Stimulated activated naive CD8-positive, alpha-beta T cell treated with anti-CD3 and anti-CD28 coated beads, Interleukin-15, Interleukin-2, amounts not matched to agents 100 ng/mL and 50 ng/mL, for 24 hours (primary cell): Measurements from ENCODE around the gene KCNJ15.

Experiments used
- H3K27ac Mint-ChIP-seq: one replicate; pipeline ENCODE4 v1.8.0; 2021; ENCODE audit warnings: mild to moderate bottlenecking, mixed read lengths
- H3K27me3 Mint-ChIP-seq: one replicate; pipeline ENCODE4 v1.8.0; 2021; ENCODE audit warnings: mixed read lengths
- H3K36me3 Mint-ChIP-seq: one replicate; pipeline ENCODE4 v1.8.0; 2021; ENCODE audit warnings: low read depth, mixed read lengths
- H3K4me1 Mint-ChIP-seq: one replicate; pipeline ENCODE4 v1.8.0; 2021; ENCODE audit warnings: low read depth, mixed read lengths
- H3K4me3 Mint-ChIP-seq: one replicate; pipeline ENCODE4 v1.8.0; 2021; ENCODE audit warnings: mild to moderate bottlenecking, mixed read lengths
- H3K9me3 Mint-ChIP-seq: one replicate; pipeline ENCODE4 v1.8.0; 2021; ENCODE audit warnings: mixed read lengths

KCNJ15 gene

GRCh38 chr21:38295997-38296764, 39.4 kb downstream of the KCNJ15 start:
- H3K27ac Mint-ChIP-seq, result no peak overlapping the region
- no peaks in the 10 kb centered on the region for H3K9me3 Mint-ChIP-seq
- no peaks in the 10 kb centered on the region for H3K36me3 Mint-ChIP-seq
- H3K4me3 Mint-ChIP-seq, result no peak overlapping the region
- peaks cover 12% of the 10 kb centered on the region for H3K4me1 Mint-ChIP-seq
- no peaks in the 10 kb centered on the region for H3K27me3 Mint-ChIP-seq

- Mint-ChIP-seq H3K4me1 (peaks cover 12% of the 10 kb centered on the region), H3K36me3 (no peaks in the 10 kb centered on the region), H3K27me3 (no peaks in the 10 kb centered on the region), H3K27ac (no peak overlapping the region), H3K4me3 (no peak overlapping the region), H3K9me3 (no peaks in the 10 kb centered on the region)
Observed at GRCh38 chr21:38297194-38297631, 40.4 kb downstream of the KCNJ15 start.

GRCh38 chr21:38297871-38298270, 41.1 kb downstream of the KCNJ15 start:
- Mint-ChIP-seq H3K4me3 (no peak overlapping the region), H3K27me3 (no peaks in the 10 kb centered on the region), H3K27ac (no peak overlapping the region), H3K4me1 (peaks cover 12% of the 10 kb centered on the region), H3K9me3 (no peaks in the 10 kb centered on the region), H3K36me3 (no peaks in the 10 kb centered on the region)

- Mint-ChIP-seq H3K4me3 (no peak overlapping the region), H3K36me3 (no peaks in the 10 kb centered on the region), H3K27me3 (no peaks in the 10 kb centered on the region), H3K27ac (no peak overlapping the region), H3K9me3 (no peaks in the 10 kb centered on the region), H3K4me1 (peaks cover 12% of the 10 kb centered on the region)
Observed at GRCh38 chr21:38298832-38299231, 42.0 kb downstream of the KCNJ15 start.

GRCh38 chr21:38299671-38300070, 42.9 kb downstream of the KCNJ15 start:
- Mint-ChIP-seq H3K4me1 (peaks cover 12% of the 10 kb centered on the region), H3K9me3 (no peaks in the 10 kb centered on the region), H3K4me3 (no peak overlapping the region), H3K27ac (no peak overlapping the region), H3K36me3 (no peaks in the 10 kb centered on the region), H3K27me3 (no peaks in the 10 kb centered on the region)

GRCh38 chr21:38300141-38300578, 43.4 kb downstream of the KCNJ15 start:
- no peaks in the 10 kb centered on the region for H3K9me3 Mint-ChIP-seq

GRCh38 chr21:38301321-38302214, 44.8 kb downstream of the KCNJ15 start:
- Mint-ChIP-seq H3K4me3 (no peak overlapping the region), H3K27me3 (no peaks in the 10 kb centered on the region), H3K27ac (no peak overlapping the region)

More at GRCh38 chr21:38300141-38300578, 43.4 kb downstream of the KCNJ15 start:
- H3K4me3 Mint-ChIP-seq, result no peak overlapping the region
- no peaks in the 10 kb centered on the region for H3K36me3 Mint-ChIP-seq
- H3K27ac Mint-ChIP-seq, result no peak overlapping the region
- peaks cover 12% of the 10 kb centered on the region for H3K4me1 Mint-ChIP-seq
- H3K27me3 Mint-ChIP-seq, result no peaks in the 10 kb centered on the region

GRCh38 chr21:38303300-38303699, 46.5 kb downstream of the KCNJ15 start:
- Mint-ChIP-seq H3K4me3 (no peak overlapping the region), H3K27ac (no peak overlapping the region), H3K36me3 (no peaks in the 10 kb centered on the region), H3K9me3 (no peaks in the 10 kb centered on the region), H3K27me3 (no peaks in the 10 kb centered on the region), H3K4me1 (peaks cover 10% of the 10 kb centered on the region)

More at GRCh38 chr21:38301321-38302214, 44.8 kb downstream of the KCNJ15 start:
- peaks cover 11% of the 10 kb centered on the region for H3K4me1 Mint-ChIP-seq
- H3K36me3 Mint-ChIP-seq, result no peaks in the 10 kb centered on the region
- no peaks in the 10 kb centered on the region for H3K9me3 Mint-ChIP-seq

- H3K4me3 Mint-ChIP-seq, result no peak overlapping the region
- H3K4me1 Mint-ChIP-seq, result peaks cover 3% of the 10 kb centered on the region
- H3K36me3 Mint-ChIP-seq, result no peaks in the 10 kb centered on the region
- H3K27me3 Mint-ChIP-seq, result no peaks in the 10 kb centered on the region
- H3K9me3 Mint-ChIP-seq, result no peaks in the 10 kb centered on the region
- H3K27ac Mint-ChIP-seq, result no peak overlapping the region
Observed at GRCh38 chr21:38306433-38307141, 49.8 kb downstream of the KCNJ15 start.

GRCh38 chr21:38307771-38308531, 51.2 kb downstream of the KCNJ15 start:
- Mint-ChIP-seq H3K27me3 (no peaks in the 10 kb centered on the region), H3K27ac (no peak overlapping the region), H3K4me1 (peaks cover 3% of the 10 kb centered on the region), H3K4me3 (no peak overlapping the region), H3K9me3 (no peaks in the 10 kb centered on the region), H3K36me3 (no peaks in the 10 kb centered on the region)

- peaks cover 3% of the 10 kb centered on the region for H3K4me1 Mint-ChIP-seq
- no peaks in the 10 kb centered on the region for H3K9me3 Mint-ChIP-seq
- no peak overlapping the region for H3K27ac Mint-ChIP-seq
- H3K4me3 Mint-ChIP-seq, result no peak overlapping the region
- peaks cover 5% of the 10 kb centered on the region for H3K27me3 Mint-ChIP-seq
- H3K36me3 Mint-ChIP-seq, result no peaks in the 10 kb centered on the region
Observed at GRCh38 chr21:38308532-38309119, 51.8 kb downstream of the KCNJ15 start.

GRCh38 chr21:38310646-38311485, 54.1 kb downstream of the KCNJ15 start:
- no peak overlapping the region for H3K27ac Mint-ChIP-seq
- no peaks in the 10 kb centered on the region for H3K36me3 Mint-ChIP-seq
- H3K4me1 Mint-ChIP-seq, result peaks cover 3% of the 10 kb centered on the region
- no peaks in the 10 kb centered on the region for H3K9me3 Mint-ChIP-seq
- no peak overlapping the region for H3K4me3 Mint-ChIP-seq
- peaks cover 5% of the 10 kb centered on the region for H3K27me3 Mint-ChIP-seq

GRCh38 chr21:38311765-38312164, 55.0 kb downstream of the KCNJ15 start:
- Mint-ChIP-seq H3K36me3 (no peaks in the 10 kb centered on the region), H3K27me3 (peaks cover 5% of the 10 kb centered on the region), H3K27ac (no peak overlapping the region), H3K4me3 (no peak overlapping the region), H3K4me1 (no peaks in the 10 kb centered on the region), H3K9me3 (no peaks in the 10 kb centered on the region)
